ENCODE measurements around the gene UBE2Q1. TPM values are rescaled to one million over a fixed set of nuclear protein-coding genes. Genes with fewer than 3 reads are reported as not detected.

The UBE2Q1 gene
- total and polyA plus RNA-seq, 2 of the 4 experiments (the other 2 are of a cell fraction) = 20.6 to 24.7 TPM

DNA sequence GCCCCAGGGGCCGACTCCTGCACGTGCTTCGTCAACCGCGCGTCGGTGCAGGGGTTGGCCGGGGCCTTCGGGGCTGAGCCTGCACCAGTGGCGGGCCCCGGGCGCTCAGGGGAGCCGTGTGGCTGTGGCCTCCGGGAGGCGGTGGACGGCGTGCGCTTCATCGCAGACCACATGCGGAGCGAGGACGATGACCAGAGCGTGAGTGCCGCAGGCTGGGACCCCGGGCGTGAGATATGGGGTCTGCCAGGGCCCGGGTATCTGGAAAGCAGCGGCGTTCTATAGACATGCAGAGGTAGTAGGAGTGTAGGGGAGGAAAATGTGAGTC is 13.5 kb upstream of the UBE2Q1 start:
- no peak overlapping the region for H2BK20ac ChIP-seq (ENCODE audit: low read depth, low read length)

More for the DNA sequence above, 13.5 kb upstream of the UBE2Q1 start:
- no peak for ATAC-seq (ENCODE audit: low read depth)
- Histone ChIP-seq H4K20me1 (ENCODE audit: insufficient read depth, low read length) (peaks cover 13% of the 10 kb centered on the region; the same call in 1 of the 2 replicates), H3K27ac (ENCODE audit: insufficient read depth, low read length) (no peak overlapping the region), H4K91ac (ENCODE audit: insufficient read depth, low read depth, low read length) (no peak overlapping the region), H4K5ac (ENCODE audit: low read depth, low read length) (no peak overlapping the region), H3K9me3 (ENCODE audit: control insufficient read depth, insufficient read depth, low read length) (no peaks in the 10 kb centered on the region), H3K18ac (ENCODE audit: low read depth, low read length) (no peak overlapping the region), H2BK120ac (ENCODE audit: low read depth, low read length) (no peak overlapping the region), H3K9ac (ENCODE audit: low read depth, low read length) (no peak overlapping the region), H3K79me1 (ENCODE audit: low read depth in 1 of 2, low read length in 2 of 2) (no peaks in the 10 kb centered on the region), H3K9me1 (ENCODE audit: insufficient read depth, low read length) (peaks cover 4% of the 10 kb centered on the region; the same call in 1 of the 2 replicates), H2AK5ac (ENCODE audit: low read depth, low read length) (no peak overlapping the region), H3K14ac (replicated peaks; ENCODE audit: low read depth, low read length) (no peak overlapping the region), H3K27me3 (ENCODE audit: control insufficient read depth, insufficient read depth, low read length) (peaks cover 36% of the 10 kb centered on the region), H3K36me3 (ENCODE audit: control insufficient read depth, insufficient read depth, low read length) (no peaks in the 10 kb centered on the region), H3K4ac (ENCODE audit: low read depth, low read length) (no peak overlapping the region), H3K4me2 (ENCODE audit: low read depth, low read length) (no peak overlapping the region), H3K4me1 (ENCODE audit: control insufficient read depth, insufficient read depth, low read length) (peaks cover 4% of the 10 kb centered on the region; the same call in 1 of the 2 replicates), H2AK9ac (replicated peaks; ENCODE audit: low read depth, low read length, poor library complexity) (no peak overlapping the region), H2BK15ac (ENCODE audit: low read depth, low read length) (no peak overlapping the region), H2BK5ac (ENCODE audit: low read depth, low read length, poor library complexity, severe bottlenecking) (no peak overlapping the region), H2AFZ (replicated peaks; ENCODE audit: low read length, poor library complexity) (no peak overlapping the region), H3K23ac (ENCODE audit: low read depth, low read length) (no peak overlapping the region), H4K8ac (ENCODE audit: low read depth in 2 of 2, low read length in 2 of 2) (no peak overlapping the region), H3K4me3 (ENCODE audit: insufficient read depth, low read depth, low read length) (no peak overlapping the region), H3K56ac (ENCODE audit: extremely low read depth, insufficient read depth, low read length) (no peak overlapping the region)
- ChIA-PET POLR2A (ENCODE audit: unreplicated experiment) (no interaction called here), CTCF (no interaction called here)
- in situ Hi-C loops (cut with MboI; ENCODE audit: low sequenced_read_pairs) (no loop called here), dilution Hi-C loops (cut with HindIII; ENCODE audit: low sequenced_read_pairs, unreplicated experiment) (no loop called here), intact Hi-C loops (cut with micrococcal nuclease) (no loop called here)
- DNase-seq = no peak
- TF ChIP-seq, protein P1, sequence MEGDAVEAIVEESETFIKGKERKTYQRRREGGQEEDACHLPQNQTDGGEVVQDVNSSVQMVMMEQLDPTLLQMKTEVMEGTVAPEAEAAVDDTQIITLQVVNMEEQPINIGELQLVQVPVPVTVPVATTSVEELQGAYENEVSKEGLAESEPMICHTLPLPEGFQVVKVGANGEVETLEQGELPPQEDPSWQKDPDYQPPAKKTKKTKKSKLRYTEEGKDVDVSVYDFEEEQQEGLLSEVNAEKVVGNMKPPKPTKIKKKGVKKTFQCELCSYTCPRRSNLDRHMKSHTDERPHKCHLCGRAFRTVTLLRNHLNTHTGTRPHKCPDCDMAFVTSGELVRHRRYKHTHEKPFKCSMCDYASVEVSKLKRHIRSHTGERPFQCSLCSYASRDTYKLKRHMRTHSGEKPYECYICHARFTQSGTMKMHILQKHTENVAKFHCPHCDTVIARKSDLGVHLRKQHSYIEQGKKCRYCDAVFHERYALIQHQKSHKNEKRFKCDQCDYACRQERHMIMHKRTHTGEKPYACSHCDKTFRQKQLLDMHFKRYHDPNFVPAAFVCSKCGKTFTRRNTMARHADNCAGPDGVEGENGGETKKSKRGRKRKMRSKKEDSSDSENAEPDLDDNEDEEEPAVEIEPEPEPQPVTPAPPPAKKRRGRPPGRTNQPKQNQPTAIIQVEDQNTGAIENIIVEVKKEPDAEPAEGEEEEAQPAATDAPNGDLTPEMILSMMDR (conservative IDR thresholded peaks at IDR 0.05; ENCODE audit: low read depth, low read length) = no peak
- no peak for TF ChIP-seq RFX5 (IDR thresholded peaks at IDR 0.05; ENCODE audit: low read depth, low read length)
- TF ChIP-seq, protein P2, sequence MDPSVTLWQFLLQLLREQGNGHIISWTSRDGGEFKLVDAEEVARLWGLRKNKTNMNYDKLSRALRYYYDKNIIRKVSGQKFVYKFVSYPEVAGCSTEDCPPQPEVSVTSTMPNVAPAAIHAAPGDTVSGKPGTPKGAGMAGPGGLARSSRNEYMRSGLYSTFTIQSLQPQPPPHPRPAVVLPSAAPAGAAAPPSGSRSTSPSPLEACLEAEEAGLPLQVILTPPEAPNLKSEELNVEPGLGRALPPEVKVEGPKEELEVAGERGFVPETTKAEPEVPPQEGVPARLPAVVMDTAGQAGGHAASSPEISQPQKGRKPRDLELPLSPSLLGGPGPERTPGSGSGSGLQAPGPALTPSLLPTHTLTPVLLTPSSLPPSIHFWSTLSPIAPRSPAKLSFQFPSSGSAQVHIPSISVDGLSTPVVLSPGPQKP (IDR thresholded peaks at IDR 0.05; ENCODE audit: borderline replicate concordance, low read depth, low read length) = no peak
- BruUV-seq (replicated peaks) = no TSS peak
- 92% methylated on average over 20 of the region's 29 CpGs; no CpG with 5 or more reads in 1 of the 2 experiments for WGBS, 2 experiments (ENCODE audit: extremely low coverage in 2 of 2, insufficient read length in 1 of 2)

All from IMR-90 (cell line).